Kidney epithelial cell (primary cell): ENCODE results near the gene MIEF1. TPM values are rescaled to one million over a fixed set of nuclear protein-coding genes. Genes with fewer than 3 reads are reported as not detected.

Source experiments
- DNase-seq: peaks from one replicate; pipeline ENCODE4 v3.0.0-alpha.2; 2010; ENCODE audit warnings: low read depth
- H3K27me3 ChIP-seq: 2 replicates; pipeline ENCODE4 v1.6.0; 2011; ENCODE audit warnings: low read length; ENCODE audit not compliant: control insufficient read depth, insufficient read depth
- H3K36me3 ChIP-seq: 2 replicates; pipeline ENCODE4 v1.5.1; 2011; ENCODE audit warnings: low read length; ENCODE audit not compliant: control insufficient read depth, insufficient read depth
- H3K4me3 ChIP-seq: 2 replicates; pipeline ENCODE4 v1.5.1; 2011; ENCODE audit warnings: low read depth, mild to moderate bottlenecking, control low read depth, low read length
- total RNA-seq: library from RNA; depleted of rRNA; stranded (reverse); fragments of >200 nt; gene quantifications from 2 replicates; pipeline ENCODE4 v1.2.3, GENCODE V29; 2015
- TF ChIP-seq, protein P1 (sequence below): IDR thresholded peaks from 2 replicates; pipeline ENCODE4 v1.5.1; 2011; ENCODE audit warnings: mild to moderate bottlenecking, moderate library complexity, low read length, control low read depth, inconsistent platforms; ENCODE audit not compliant: insufficient read depth, poor library complexity, severe bottlenecking

The MIEF1 gene
- total RNA-seq, 1 donor from 2014 or later, result 54.6 TPM

DNA sequence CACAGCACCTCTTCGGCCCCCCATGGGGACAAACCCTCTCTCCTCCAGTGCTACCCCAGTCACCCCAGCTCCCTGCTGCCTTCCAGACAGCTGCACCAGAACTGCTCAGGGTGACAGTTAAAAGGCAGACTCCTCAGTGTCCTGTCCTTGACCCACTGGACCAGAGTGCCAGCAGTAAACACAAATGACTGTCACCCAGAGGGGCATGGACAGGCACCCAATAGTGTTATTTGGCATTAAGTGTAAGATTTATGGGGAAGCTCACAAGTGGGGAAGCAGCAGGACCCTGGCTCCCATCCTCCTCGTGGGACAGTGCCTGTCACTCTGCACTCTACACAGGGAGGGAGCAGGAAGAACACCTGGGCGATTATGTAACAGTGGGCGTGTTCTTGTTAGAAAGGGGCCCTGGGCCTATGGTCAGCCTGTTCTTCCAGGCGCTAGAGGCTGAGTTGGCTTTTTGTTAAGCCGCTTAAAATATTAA lies 25.4 kb downstream of the MIEF1 start:
- H3K4me3 ChIP-seq, result no peak overlapping the region
- DNase-seq, result no peak
- peaks cover 11% of the 10 kb centered on the region for H3K36me3 ChIP-seq
- TF ChIP-seq, protein P1, sequence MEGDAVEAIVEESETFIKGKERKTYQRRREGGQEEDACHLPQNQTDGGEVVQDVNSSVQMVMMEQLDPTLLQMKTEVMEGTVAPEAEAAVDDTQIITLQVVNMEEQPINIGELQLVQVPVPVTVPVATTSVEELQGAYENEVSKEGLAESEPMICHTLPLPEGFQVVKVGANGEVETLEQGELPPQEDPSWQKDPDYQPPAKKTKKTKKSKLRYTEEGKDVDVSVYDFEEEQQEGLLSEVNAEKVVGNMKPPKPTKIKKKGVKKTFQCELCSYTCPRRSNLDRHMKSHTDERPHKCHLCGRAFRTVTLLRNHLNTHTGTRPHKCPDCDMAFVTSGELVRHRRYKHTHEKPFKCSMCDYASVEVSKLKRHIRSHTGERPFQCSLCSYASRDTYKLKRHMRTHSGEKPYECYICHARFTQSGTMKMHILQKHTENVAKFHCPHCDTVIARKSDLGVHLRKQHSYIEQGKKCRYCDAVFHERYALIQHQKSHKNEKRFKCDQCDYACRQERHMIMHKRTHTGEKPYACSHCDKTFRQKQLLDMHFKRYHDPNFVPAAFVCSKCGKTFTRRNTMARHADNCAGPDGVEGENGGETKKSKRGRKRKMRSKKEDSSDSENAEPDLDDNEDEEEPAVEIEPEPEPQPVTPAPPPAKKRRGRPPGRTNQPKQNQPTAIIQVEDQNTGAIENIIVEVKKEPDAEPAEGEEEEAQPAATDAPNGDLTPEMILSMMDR, result no peak
- H3K27me3 ChIP-seq, result no peaks in the 10 kb centered on the region

DNA sequence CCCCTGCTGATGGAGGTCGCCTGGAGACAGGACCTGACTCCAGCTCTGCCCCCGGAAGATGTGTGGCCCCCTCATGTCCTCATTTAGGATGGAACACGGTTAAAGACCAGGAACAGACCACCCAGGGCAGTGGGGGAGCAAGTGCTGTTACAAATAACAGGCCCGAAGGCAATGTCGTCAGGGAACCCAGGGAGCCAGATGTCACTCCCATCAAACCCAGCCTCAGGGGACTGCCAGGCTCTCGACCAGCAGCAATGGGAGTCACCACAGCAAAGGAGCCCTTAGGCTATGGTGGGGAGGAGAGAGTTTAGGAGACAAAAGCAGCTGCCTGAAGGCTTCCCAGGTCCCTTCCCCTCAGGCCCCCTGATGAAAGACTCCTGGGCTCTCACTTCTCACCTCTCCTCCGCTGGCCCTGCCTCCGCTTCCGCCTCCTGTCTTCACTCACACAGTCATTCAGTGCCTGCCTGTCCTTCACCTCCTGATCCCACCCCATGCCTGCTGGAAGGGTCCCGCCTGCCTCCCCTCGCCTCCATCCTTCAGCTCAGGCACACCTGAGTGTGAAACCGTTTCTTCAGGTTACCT lies 26.1 kb downstream of the MIEF1 start:
- Histone ChIP-seq H3K27me3 (no peaks in the 10 kb centered on the region), H3K4me3 (no peak overlapping the region), H3K36me3 (peaks cover 8% of the 10 kb centered on the region)
- no peak for DNase-seq
- TF ChIP-seq, protein P1, result no peak

DNA sequence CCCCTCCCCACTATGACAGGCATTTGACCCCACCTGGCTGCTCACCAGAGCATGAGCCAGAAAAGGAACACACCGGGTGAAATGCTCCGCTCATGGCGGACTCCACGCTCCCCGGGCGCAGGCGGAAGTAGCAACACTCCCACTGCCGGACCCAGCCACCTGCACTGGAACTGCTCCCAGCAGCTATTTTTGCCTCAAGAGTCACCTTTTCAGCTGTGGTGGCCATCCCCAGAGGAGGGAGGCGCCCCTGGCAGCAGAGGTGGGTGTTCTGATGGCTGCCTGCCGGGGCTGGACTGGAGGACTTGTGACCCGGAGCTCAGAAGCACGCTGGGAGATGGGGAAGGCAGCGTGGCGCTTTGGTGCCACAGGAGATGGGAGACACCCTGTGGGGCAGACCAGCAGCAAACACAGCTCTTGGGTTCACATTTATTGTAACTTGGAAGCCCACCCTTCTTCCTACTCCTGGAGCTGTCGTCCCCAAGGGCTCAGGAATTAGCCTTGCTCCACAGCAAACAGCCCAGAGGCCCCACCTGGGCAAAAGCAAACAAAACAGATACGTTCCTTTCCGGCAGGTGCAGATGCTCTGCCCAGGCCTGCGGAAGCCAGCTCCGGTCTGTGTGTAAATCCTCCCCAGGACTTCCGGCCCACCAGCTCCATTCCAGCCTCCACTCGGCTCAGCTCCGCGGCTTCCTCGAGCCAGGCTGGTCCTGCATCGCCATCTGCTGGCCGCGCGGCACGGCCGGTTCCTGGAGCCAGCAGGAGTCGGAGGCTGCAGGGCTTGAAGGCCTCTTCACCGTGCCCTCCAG lies 26.8 kb downstream of the MIEF1 start:
- H3K4me3 ChIP-seq, result no peak overlapping the region
- TF ChIP-seq, protein P1, result peak; percentile 99
- no peaks in the 10 kb centered on the region for H3K27me3 ChIP-seq
- H3K36me3 ChIP-seq, result peaks cover 5% of the 10 kb centered on the region
- DNase-seq, result no peak

DNA sequence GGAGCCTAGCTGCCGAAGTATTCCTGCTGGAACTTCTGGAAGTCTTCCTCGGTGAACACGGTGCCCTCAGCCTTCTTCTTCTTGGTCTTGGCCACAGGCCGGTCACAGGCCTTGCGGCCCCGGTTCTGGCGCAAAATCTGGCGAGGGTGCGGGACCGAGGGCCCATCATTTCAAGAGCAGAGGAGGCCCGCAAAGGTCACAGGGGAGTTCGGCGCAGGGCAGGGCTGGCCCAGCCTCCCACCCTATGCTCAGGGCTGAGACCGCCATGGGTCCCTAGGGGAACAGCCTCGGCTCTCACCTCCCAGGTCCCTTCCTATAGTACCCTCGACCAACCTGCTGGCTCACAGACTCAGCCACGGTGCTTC lies 27.4 kb downstream of the MIEF1 start:
- DNase-seq, result no peak
- no peak overlapping the region for H3K4me3 ChIP-seq
- H3K36me3 ChIP-seq, result peaks cover 3% of the 10 kb centered on the region
- H3K27me3 ChIP-seq, result no peaks in the 10 kb centered on the region
- TF ChIP-seq, protein P1, result no peak

DNA sequence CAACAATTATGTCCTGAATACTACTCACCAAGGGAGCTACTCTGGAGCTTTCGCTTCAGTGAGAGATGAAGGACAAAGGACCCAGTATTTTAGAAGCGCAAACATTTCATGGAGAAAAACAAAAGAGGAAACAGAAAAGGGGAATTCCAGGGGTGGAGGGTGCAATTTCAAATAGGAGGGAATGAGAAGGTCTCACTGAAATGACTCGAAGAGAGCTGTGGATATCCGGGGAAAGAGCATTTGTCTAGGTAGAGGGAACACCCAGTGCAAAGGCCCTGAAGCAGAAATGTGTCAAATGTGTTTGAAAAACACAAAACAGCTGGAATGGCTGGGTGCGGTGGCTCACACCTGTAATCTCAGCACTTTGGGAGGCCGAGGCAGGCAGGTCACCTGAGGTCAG lies 28.0 kb downstream of the MIEF1 start:
- DNase-seq, result no peak
- Histone ChIP-seq H3K36me3 (peaks cover 3% of the 10 kb centered on the region), H3K4me3 (no peak overlapping the region), H3K27me3 (no peaks in the 10 kb centered on the region)
- TF ChIP-seq, protein P1, result no peak
